GM18519 (cell line): Measurements from ENCODE around the gene KYNU.
"Not testable (repeated sequence)": the region's sequence is repeated elsewhere in the genome, so short reads cannot be mapped to it uniquely, and the experiment has no call there.

Source experiments
- ATAC-seq: cut with Tn5 transposase; IDR thresholded peaks from one replicate; pipeline ENCODE4 v1.9.1; 2021; ENCODE audit warnings: mild to moderate bottlenecking, moderate library complexity; ENCODE audit not compliant: unreplicated experiment, low FRiP score

KYNU gene

GRCh38 chr2:142903726-142904125 lies 26.3 kb downstream of the KYNU start:
- ATAC-seq: not testable (repeated sequence)

GRCh38 chr2:142907653-142908052 lies 30.2 kb downstream of the KYNU start:
- no peak for ATAC-seq

DNA sequence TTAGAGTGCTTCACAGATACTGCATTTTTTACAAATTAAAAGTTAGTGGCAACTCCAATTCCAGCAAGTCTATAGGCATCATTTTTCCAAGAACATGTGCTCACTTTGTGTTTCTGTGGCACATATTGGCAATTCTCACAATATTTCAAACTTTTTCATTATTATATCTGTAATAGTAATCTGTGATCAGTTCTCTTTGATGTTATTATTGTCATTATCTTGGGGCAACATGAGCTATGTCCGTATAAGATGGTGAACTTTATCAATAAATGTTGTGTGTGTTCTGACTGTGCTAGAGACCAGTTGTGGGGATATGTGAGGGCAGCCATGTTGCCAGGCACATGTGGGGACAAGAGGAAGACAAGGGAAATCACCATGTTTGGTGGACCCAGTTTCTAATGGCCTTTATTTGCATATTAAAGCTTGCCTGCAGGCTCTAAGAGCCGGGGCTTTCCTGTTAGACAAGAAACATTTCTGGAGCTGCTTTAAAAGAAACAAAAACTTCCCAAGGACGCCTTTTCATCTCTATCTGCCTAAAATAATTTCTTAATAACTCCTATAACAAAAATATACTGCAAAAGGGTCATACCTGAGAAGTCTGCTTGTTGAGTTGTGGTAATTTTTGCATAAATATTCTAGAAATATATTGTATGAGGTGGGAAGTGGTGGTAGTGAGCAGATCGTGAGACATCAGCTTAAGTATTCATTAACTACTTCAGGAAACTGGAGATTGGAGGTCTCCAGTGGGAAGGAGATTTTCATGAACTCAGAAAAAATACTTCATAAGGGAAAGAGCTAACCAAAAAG lies 37.2 kb downstream of the KYNU start:
- ATAC-seq: peak; percentile 99

- no peak for ATAC-seq
Observed at GRCh38 chr2:142915502-142915901, 38.0 kb downstream of the KYNU start.

DNA sequence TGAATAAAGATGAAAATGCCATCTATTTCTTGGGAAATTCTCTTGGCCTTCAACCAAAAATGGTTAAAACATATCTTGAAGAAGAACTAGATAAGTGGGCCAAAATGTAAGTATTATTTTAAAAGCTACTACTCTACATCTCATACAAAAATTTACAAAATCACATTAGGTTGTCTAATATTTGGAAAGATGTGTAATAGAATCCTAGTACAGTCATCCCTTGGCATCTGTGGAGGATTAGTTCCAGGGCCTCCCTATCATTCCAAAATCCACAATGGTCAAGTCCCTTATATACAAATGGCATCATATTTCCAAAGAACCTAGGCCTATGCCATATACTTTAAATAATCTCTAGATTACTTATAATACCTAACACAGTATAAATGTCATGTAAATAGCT lies 41.2 kb downstream of the KYNU start:
- no peak for ATAC-seq

DNA sequence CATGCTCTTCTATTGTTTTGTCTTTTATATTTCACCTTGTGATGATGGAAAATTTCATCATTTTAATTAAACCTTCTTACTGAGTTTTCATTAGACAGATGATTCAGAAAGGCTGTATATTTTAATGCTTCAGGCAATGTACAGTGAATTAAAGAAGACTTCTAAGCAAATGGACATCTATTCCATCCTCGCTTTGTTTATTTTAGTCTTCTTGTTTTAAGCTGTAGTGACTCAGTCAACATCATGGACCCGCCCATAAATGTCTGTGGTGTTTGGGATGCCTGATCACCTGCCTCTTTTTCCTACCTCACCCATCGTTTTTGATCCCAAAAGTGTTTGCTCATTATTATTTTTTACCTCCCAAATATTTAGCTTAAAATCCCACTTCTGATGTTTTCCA lies 43.1 kb downstream of the KYNU start:
- ATAC-seq: no peak

DNA sequence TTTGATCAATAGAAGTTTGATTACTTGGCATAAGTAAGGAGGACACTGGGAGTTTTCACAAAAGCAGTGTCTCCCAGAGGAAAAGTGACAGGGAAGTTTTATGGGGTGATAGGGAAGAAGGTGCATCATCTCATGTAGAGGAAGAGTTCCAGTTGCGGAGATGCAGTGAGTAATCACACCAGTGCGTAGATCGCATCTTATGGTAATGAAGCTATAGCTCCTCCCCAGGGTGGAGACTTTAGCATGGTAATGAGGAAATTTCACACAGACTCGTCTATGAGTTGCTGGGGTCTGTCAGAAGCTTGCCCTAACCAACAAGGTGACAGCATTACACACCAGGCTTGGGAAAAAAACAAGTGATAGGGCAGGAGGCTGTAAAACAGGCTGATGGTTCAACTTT lies 49.0 kb downstream of the KYNU start:
- ATAC-seq: no peak

DNA sequence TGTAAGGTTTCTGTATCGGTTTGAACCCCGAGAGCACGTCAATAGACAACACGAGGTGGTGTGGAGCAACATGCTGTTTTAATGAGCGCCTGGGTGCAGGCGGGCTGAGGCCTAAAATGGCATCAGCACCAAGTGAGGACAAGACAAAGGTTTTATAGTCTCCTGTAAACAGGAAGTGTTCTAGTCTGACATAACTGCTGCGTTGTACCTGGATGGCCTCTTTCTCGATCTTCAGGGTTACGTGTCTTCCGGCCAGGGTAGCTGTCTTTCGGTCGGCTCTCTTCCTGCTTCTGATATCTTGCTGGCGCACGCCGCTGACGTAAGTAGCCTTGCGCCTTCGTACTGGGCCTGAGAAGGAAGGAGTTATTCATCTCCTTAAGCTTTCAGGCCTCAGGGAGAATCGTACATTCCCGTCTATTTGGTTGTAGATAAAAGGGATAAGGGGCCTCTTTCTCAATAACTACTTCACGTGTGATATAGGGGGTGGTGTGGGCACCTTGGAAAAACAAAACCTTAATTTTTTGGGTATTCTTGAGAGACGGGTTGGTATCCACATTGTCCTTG lies 53.5 kb downstream of the KYNU start:
- ATAC-seq: no peak

GRCh38 chr2:142933916-142934315 lies 56.5 kb downstream of the KYNU start:
- no peak for ATAC-seq

- ATAC-seq: no peak
Observed at GRCh38 chr2:142935563-142936089, 58.2 kb downstream of the KYNU start.

DNA sequence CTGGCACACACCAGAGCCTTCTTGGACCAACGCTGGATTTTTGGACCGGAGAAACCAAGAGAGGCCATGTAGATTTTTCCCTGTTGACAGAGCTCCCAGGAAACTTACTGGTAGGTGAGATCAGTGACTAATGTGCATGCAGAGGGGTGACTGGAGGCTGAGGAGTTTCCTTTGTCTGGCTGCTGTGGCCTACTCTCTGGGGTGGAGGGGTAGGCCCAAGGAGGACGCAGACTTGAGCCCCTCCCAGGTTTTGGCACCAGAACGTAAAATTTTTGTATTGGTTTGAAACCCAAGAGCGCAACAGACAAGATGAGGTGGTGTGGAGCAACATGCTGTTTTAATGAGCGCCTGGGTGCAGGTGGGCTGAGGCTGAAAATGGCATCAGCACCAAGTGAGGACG lies 59.2 kb downstream of the KYNU start:
- no peak for ATAC-seq

DNA sequence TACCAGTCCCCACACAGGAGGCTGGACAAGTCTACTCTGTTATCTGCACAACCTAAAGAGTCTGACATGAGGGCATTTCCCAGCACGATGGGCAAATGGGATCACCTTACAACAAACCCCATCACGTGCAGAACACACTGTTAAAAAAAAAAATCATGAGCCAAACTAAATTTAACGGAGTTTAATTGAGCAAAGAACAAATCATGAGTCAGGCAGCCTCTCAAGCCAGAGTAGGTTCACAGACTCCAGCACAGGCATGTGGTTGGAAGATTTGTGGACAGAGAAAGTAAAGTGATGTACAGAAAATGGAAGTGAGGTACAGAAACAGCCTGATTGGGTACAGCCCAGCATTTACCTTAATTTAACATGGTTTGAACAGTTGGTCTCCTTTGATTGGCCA lies 59.9 kb downstream of the KYNU start:
- no peak for ATAC-seq

DNA sequence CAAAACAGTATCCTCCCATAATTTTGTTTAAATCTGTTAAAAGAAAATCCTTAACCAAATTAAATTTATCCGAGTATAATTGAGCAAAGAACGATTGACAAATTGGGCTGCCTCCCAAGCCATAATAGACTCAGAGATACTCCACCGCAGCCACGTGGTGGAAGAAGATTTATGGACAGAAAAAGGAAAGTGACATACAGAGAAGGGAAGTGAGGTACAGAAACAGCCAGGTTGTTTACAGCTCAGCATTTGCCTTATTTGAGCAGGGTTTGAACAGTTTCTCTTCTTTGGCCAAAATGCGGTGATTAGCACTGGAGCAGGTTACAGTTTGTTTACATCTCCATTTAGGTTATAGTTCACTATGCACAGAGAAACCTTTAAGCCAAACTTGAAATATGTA lies 60.8 kb downstream of the KYNU start:
- ATAC-seq: no peak

- no peak for ATAC-seq
Observed at GRCh38 chr2:142940606-142941223, 63.3 kb downstream of the KYNU start.

DNA sequence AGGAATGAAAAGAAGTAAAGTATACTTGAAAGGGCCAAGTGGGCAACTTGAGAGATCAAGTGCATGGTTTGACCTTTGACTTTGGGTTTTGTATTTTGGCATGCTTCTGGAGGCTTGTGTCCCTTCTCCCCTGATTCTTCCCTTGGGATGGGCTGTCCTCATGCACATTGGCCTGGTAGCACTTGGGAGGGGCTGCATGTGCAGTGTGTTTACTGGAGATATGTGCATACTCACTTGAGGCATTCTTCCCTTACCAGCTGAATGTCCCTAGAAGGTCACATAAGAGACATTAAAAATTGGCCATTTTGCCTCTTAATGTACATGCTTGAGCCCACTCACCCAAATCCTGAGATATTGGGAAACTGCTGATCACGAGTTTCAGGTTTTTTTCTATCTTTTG lies 65.2 kb downstream of the KYNU start:
- no peak for ATAC-seq

DNA sequence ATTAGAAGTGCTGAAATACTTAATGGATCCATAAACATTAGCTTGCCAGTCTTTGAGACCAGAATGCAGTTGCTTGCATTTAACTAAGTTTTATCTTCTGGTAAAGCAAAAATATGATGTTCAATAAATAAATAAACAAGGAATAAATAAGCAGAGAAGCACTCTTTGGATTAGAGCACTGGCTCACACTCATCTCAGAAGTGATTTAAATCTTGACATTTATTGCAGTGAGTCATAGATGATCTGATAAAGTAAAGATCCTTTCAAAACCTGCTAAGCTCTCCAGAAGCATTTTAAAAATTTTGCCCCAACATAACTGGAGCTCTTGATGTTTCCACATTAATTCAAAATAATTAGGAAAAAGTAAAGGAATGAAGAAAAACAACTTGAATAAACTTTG lies 66.8 kb downstream of the KYNU start:
- no peak for ATAC-seq

DNA sequence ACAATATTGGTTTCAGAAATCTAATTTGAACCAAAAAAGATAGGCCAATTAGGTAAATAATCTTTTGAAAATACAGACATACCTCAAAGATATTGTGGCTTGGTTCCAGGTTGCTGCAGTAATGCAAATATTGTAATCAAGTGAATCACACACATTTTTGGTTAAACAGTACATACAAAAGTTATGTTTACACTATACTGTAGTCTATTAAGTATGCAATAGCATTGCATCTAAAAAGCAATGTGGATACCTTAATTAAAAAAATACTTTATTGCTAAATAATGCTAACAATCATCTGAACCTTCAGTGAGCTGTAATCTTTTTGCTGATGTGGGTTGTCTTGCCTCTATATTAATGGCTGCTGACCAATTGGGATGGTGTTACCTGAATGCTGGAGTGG lies 67.3 kb downstream of the KYNU start:
- ATAC-seq: no peak

DNA sequence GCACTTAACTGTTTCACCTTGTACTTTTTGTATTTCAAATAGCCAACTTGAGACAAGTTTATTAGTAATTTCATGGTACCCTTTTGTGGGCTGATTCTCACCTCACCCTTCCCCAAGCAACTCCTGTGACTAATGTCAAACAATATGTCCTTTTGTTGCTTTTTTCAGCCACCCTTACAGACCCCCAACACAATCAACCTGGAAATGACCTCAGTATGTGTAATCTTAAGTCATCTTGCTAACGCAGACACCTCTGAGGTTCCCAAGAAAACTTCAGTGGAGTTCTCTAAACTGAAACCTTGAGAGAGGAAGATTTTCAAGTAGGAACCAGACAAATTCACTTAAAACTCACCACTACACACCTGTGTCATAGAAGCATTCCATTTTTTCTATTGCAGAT lies 69.5 kb downstream of the KYNU start:
- no peak for ATAC-seq

GRCh38 chr2:142948723-142949122 lies 71.3 kb downstream of the KYNU start:
- ATAC-seq: not testable (repeated sequence)

DNA sequence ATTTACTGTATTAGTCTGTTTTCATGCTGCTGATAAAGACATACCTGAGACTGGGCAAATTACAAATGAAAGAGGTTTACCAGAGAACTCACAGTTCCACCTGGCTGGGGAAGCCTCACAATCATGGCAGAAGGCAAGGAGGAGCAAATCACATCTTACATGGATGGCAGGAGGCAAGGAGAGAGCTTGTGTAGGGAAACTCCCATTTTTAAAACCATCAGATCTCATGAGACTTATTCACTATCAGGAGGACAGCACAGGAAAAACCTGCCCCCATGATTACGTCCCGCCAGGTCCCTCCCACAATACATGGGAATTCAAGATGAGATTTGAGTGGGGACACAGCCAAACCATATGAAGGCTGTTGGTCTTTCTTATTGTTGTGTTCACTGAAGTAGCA lies 72.9 kb downstream of the KYNU start:
- ATAC-seq: not testable (repeated sequence)

DNA sequence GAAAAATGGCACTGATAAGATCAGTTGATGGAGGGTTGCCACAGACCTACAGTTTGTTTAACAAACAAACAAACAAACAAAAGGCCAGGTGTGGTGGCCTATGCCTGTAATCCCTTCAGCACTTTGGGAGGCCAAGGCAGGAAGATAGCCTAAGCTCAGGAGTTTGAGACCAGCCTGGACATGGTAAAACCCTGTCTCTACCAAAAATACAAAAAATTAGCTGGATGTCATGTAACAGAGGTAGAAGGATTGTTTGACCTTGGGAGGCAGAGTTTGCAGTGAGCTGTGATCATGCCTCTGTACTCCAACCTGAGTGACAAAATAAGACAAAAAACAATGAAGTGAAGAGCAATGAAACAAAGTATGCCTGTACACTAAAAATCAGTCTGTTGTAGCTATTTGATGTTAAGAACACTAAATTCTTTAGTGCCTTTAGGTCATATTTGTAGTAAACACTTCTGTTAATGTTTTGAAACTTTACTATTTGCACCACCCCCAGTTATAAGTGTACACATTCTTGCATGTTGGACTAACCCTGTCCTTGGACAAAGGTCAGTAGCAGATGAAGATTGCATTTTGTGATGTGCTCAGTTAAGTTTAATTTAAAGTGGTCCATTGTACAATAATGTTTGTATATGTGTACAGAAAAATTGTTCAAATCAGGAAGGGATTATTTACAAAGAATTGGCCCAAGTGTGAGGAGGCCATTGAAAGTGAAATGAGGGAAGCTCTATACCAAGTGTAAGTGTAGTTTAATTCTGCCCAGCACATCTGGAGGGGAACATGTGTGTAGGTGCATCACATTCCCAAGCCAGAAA lies 73.9 kb downstream of the KYNU start:
- ATAC-seq: no peak
